Measurements from ENCODE around the gene PYGO1.
"Not testable (repeated sequence)": the region's sequence is repeated elsewhere in the genome, so short reads cannot be mapped to it uniquely, and the experiment has no call there.

Gene PYGO1

DNA sequence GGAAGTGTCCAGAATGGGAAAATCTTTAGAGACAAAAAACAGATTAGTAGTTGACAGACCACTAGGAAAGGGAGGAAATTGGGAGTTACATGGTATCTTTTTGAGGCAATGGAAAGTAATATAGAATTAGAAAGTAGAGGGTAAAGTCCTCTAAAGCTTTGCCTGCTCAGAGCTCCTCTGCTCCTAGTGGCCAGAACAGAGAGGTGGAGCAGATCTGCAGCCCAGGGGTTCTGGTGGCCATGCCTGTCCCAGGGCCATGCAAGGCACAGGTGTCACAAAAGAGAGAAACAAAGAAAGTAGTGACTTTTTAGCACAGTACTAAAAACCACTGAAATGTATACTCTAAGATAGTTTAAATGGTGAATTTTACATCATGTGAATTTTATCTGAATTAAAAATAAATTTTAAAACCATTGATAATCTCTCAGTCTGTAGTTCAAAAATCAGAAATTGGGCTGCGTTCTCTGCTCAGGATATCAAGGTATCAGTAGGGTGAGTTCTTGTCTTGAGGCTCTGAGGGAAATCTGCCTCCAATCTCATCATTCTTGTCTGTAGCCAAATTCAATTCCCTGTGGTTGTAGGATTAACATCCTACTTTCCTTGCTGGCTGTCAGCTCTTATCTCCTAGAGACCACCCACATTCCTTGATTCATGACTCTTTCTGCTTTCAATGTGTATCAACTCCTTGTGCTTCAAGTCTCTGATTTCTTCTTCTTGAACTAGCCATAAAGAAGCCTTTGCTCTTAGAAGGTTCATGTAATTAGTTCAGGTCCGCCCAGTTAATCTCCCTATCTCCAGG, 23.6 kb downstream of the PYGO1 start:
- no peak for DNase-seq

GRCh38 chr15:55562601-55563000, 25.5 kb downstream of the PYGO1 start:
- no peak for DNase-seq

- no peak for DNase-seq
Observed at GRCh38 chr15:55555089-55555488, 33.1 kb downstream of the PYGO1 start.

GRCh38 chr15:55552926-55553325, 35.2 kb downstream of the PYGO1 start:
- no peak for DNase-seq

- DNase-seq = no peak
Observed at GRCh38 chr15:55552451-55552850, 35.7 kb downstream of the PYGO1 start.

DNA sequence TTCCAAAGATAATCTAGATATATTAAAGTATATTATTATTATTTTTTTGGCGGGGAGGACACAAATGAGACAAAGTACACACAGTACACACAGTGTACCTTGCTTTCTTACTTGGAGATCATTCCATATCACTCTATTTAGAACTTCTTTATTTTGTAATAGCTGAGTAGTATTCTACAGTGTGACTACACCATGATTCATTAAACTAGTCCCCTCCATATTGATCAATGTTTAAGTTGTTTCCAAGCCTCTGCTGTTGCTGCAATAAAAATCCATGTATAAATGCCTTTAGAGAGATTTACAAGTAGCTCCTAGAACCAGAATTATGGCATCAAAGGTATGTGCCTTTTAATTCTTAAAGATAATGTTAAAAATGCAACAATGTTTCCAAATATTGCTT, 38.8 kb downstream of the PYGO1 start:
- DNase-seq = no peak

- no peak for DNase-seq
Observed at GRCh38 chr15:55546718-55547117, 41.4 kb downstream of the PYGO1 start.

GRCh38 chr15:55535436-55535835, 52.7 kb downstream of the PYGO1 start:
- DNase-seq = no peak

DNA sequence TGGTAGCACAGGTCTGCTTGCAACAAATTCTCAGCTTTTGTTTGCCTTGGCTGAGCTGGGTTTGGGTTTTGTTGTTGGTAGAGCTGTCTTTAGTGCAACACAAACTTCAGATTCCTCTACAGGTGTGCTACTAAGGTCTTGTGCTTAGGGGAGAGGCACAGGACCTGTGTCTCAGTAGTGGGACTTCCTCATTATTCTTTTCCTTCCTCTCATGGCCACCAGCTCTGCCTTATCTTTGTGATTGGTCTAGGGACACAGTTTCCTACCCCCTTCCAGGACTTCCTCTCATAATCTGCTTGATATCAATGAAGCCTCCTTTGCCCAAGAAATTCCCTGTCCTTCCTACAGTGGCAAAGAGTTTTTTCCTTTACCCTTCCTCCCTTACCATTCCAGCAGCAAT, 55.2 kb downstream of the PYGO1 start:
- DNase-seq = no peak

GRCh38 chr15:55530861-55531313, 57.3 kb downstream of the PYGO1 start:
- DNase-seq = no peak

GRCh38 chr15:55528812-55529211, 59.3 kb downstream of the PYGO1 start:
- no peak for DNase-seq

DNA sequence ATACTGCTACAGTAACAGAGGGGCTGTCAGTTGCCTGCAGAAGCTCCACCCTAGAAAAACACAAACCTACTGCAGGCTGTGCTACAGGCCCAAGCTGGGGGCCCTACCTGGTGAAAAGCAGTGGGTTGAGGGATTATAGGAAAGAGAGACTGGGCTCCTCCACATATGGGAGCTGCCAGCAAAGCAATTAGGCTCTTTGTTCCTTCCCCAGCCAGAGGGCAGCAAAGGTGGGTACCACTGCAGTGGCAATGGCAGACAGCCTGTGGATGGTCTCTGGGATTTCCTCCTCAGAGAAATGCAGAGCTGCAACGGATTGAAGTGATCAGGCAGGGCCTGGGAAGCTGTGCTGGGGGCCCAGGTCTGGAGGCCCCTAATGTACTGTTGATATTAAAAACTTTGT, 61.0 kb downstream of the PYGO1 start:
- no peak for DNase-seq

GRCh38 chr15:55526559-55527036, 61.5 kb downstream of the PYGO1 start:
- no peak for DNase-seq

DNA sequence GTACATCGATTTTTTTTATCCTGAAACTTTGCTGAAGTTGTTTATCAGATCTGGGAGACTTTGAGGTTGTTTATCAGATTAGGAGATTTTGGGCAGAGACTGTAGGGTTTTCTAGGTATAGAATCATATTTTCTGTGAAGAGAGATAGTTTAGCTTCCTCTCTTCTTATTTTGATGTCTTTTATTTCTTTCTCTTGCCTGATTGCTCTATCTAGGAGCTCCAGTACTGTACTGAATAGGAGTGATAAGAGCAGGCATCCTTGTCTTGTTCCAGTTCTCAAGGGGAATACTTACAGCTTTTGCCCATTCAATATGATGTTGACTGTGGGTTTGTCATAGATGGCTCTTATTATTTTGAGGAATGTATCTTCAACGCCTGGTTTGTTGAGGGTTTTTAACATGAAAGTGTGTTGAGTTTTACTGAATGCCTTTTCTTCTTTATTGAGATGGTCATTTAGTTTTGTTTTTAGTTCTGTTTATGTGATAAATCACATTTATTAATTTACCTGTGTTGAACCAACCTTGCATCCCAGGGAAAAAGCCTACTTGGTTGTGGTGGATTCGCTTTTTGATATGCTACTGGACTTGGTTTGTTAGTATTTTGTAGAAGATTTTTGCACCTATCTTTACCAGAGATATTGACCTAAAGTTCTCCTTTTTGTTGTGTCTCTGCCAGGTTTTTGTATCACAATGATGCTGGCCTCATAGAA, 65.2 kb downstream of the PYGO1 start:
- no peak for DNase-seq

DNA sequence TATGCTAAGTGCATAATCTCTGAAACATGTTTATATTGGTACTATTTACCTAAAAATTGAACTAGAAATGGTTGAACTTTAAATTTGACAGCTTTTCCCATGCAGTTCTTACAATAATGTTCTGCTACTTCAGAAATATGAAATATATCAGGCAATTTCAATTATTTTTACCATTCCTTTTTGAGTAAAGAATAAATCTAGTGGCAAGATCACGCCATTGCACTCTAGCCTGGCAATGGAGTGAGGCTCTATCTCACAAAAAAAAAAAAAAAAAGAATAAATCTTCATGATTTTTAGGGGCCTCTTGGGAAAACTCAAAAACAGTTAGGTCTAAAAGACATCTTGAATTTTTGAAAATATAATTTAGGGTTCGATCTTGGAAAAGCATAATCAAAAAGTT, 69.5 kb downstream of the PYGO1 start:
- DNase-seq = no peak

- DNase-seq = no peak
Observed at GRCh38 chr15:55518009-55518408, 70.1 kb downstream of the PYGO1 start.

GRCh38 chr15:55515991-55516776, 72.0 kb downstream of the PYGO1 start:
- DNase-seq = no peak

- DNase-seq = no peak
Observed at GRCh38 chr15:55515491-55515890, 72.7 kb downstream of the PYGO1 start.

- peak; percentile 66 for DNase-seq
Observed at GRCh38 chr15:55514414-55514850, 73.7 kb downstream of the PYGO1 start.

GRCh38 chr15:55513621-55514413, 74.3 kb downstream of the PYGO1 start:
- not testable (repeated sequence) for DNase-seq

GRCh38 chr15:55513152-55513551, 75.0 kb downstream of the PYGO1 start:
- no peak for DNase-seq

DNA sequence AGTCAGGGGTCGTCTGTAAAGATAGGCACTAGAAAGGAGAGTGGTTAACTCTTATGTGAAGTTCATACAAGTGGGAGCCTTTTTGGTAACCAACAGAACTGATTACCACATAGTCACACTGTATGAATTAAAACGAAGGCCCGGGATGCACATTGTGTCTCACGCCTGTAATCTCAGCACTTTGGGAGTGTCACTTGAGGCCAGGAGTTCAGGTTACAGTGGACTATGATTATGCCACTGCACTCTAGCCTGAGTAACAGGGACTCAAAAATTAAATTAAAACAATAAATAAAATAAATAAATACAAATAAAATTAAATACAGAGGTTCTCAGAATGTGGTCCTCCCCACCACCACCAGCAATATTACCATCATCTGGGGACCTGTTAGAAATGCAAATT, 80.6 kb downstream of the PYGO1 start:
- DNase-seq = no peak

- DNase-seq = not testable (repeated sequence)
Observed at GRCh38 chr15:55505407-55505806, 82.7 kb downstream of the PYGO1 start.
